Nephron progenitor cell (in vitro differentiated cells): Measurements from ENCODE around the gene PXMP2.
"Not testable (repeated sequence)": the region's sequence is repeated elsewhere in the genome, so short reads cannot be mapped to it uniquely, and the experiment has no call there.

Experiments used
- DNase-seq: peaks from one replicate; pipeline ENCODE4 v3.0.0; 2021
- H3K27ac Mint-ChIP-seq: 2 replicates; pipeline ENCODE4 v1.8.0; 2021; ENCODE audit warnings: mild to moderate bottlenecking, moderate library complexity, mixed read lengths
- H3K27me3 Mint-ChIP-seq: 2 replicates; pipeline ENCODE4 v1.8.0; 2021; ENCODE audit warnings: mild to moderate bottlenecking, low read depth, mixed read lengths; ENCODE audit not compliant: poor library complexity
- H3K36me3 Mint-ChIP-seq: 2 replicates; pipeline ENCODE4 v1.8.0; 2021; ENCODE audit warnings: low read depth, mixed read lengths
- H3K4me1 Mint-ChIP-seq: 2 replicates; pipeline ENCODE4 v1.8.0; 2021; ENCODE audit warnings: mixed read lengths
- H3K4me3 Mint-ChIP-seq: 2 replicates; pipeline ENCODE4 v1.8.0; 2021; ENCODE audit warnings: mild to moderate bottlenecking, moderate library complexity, mixed read lengths
- H3K9me3 Mint-ChIP-seq: 2 replicates; pipeline ENCODE4 v1.8.0; 2021; ENCODE audit warnings: mild to moderate bottlenecking, moderate library complexity, mixed read lengths
- TF ChIP-seq, protein P1 (sequence below): fragments of 200-600 bp; sonication (generic); IDR thresholded peaks from 2 replicates; pipeline ENCODE4 v1.5.0; 2021; ENCODE audit warnings: antibody characterized with exemption

Gene PXMP2

DNA sequence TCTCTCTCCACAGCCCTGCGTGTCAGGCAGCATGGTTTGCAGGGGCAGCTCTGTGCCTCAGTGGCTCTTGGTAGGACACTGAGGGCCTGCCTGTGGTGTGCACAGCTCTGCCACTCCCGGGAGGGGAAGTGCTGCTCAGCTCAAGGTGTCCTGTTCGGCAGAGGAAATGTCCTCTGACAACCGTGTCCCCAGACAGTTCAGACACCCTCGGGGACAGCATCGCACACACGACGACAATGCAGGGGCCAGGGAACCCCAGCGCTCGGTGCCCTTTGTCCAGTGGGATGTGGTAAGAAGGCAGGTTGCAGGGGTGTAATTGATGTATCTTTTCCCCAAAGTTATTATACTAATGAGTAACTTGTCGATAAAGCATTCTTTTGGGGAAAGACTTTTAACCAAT is 60.0 kb downstream of the PXMP2 start:
- no peak for DNase-seq
- Mint-ChIP-seq H3K4me1 (no peaks in the 10 kb centered on the region), H3K36me3 (peaks cover 77% of the 10 kb centered on the region), H3K27me3 (peaks cover 2% of the 10 kb centered on the region), H3K27ac (no peak overlapping the region), H3K9me3 (no peaks in the 10 kb centered on the region), H3K4me3 (no peak overlapping the region)
- TF ChIP-seq, protein P1, sequence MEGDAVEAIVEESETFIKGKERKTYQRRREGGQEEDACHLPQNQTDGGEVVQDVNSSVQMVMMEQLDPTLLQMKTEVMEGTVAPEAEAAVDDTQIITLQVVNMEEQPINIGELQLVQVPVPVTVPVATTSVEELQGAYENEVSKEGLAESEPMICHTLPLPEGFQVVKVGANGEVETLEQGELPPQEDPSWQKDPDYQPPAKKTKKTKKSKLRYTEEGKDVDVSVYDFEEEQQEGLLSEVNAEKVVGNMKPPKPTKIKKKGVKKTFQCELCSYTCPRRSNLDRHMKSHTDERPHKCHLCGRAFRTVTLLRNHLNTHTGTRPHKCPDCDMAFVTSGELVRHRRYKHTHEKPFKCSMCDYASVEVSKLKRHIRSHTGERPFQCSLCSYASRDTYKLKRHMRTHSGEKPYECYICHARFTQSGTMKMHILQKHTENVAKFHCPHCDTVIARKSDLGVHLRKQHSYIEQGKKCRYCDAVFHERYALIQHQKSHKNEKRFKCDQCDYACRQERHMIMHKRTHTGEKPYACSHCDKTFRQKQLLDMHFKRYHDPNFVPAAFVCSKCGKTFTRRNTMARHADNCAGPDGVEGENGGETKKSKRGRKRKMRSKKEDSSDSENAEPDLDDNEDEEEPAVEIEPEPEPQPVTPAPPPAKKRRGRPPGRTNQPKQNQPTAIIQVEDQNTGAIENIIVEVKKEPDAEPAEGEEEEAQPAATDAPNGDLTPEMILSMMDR, result no peak

DNA sequence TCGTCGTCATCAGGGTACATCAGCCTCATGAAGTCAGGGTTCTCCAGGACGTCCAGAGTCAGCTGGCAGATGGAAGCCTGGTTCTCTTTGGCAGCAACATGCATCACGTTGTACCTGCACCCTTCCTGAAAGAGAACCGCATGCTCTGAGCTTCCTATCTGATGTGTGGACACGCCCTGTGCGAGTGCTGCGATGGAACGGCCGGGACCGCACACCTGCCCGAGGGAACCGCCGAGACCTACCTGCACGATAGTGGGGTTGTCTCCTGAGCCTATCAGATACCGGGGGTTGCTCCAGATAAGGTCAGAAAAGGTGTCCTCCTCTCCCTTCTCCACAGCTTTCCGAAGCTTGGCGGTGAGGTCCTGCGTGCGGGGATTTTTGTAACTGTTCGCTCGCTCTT is 60.5 kb downstream of the PXMP2 start:
- no peak for DNase-seq
- no peaks in the 10 kb centered on the region for H3K4me1 Mint-ChIP-seq
- peaks cover 2% of the 10 kb centered on the region for H3K27me3 Mint-ChIP-seq
- H3K9me3 Mint-ChIP-seq, result no peaks in the 10 kb centered on the region
- no peak overlapping the region for H3K27ac Mint-ChIP-seq
- peaks cover 77% of the 10 kb centered on the region for H3K36me3 Mint-ChIP-seq
- no peak overlapping the region for H3K4me3 Mint-ChIP-seq
- TF ChIP-seq, protein P1, result no peak

DNA sequence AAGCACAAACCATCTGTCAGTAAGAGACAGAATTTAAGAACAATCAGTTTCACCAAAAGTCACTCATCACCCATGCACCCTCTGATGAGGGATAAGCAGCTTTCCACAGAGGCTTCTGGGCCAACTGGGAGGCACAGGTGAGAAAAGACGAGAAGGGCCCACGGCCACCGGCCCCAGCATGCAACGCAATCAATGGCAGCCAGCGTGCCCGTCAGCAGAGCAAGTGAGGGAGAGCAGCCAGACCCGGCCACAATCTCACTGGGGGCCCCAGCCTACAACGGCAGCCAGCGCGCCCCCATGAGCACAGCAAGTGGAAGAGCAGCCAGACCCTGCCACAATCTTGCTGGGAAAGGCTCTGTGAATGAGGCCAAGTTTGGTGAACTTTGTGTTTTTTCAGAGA is 60.9 kb downstream of the PXMP2 start:
- Mint-ChIP-seq H3K27me3 (peaks cover 2% of the 10 kb centered on the region), H3K9me3 (no peaks in the 10 kb centered on the region), H3K4me3 (no peak overlapping the region), H3K27ac (no peak overlapping the region), H3K4me1 (no peaks in the 10 kb centered on the region), H3K36me3 (peaks cover 77% of the 10 kb centered on the region)
- TF ChIP-seq, protein P1, result no peak
- no peak for DNase-seq

DNA sequence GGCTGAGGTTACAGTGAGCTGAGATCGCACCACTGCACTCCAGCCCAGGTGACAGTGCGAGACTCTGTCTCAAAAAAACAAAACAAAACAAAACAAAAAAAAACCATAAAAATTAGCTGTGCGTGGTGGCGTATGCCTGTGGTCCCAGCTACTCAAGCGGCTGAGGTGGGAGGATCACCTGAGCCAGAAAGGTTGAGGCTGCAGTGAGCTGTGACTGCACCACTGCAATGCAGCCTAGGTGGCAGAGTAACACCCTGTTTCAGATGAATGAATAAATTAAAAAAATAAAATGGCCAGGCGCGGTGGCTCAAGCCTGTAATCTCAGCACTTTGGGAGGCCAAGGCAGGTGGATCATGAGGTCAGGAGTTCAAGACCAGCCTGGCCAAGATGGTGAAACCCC is 66.3 kb downstream of the PXMP2 start:
- peaks cover 60% of the 10 kb centered on the region for H3K36me3 Mint-ChIP-seq
- H3K27ac Mint-ChIP-seq, H3K9me3 Mint-ChIP-seq, H3K4me1 Mint-ChIP-seq, DNase-seq, H3K27me3 Mint-ChIP-seq, H3K4me3 Mint-ChIP-seq: not testable (repeated sequence)

DNA sequence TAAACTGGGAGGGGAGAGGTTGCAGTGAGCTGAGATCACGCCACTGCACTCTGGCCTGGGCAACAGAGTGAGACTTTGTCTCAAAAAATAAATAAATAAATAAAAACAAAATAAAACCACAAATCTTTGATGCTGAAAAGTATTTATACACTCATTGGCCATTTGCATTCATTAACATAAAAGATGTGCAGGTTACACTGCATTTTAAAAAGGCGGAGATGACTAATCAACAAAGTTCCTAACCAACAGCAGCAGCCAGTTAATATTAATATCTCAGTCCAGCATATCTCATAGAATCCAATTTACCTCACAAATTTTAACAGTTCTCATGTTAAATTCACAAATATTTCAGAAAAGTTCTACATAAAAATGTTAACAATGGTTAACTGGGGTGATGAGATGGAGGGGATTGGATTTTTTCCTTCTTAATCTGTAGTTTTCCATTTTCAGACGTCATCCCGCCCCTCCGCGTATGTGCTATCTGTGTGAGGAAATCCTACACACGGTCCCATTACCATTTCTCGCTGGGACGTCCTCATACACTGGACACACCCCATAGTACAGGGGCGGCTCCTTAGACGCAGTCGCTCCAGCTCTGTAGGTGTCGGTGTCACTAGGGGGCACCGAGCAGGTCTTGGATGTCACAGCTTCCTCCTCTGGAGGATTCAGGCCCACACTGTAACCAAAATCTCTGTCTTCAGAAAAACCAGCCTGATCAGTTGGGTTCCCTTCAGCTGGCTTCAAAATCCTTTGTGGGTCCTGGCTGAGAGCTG is 67.0 kb downstream of the PXMP2 start:
- no peak for DNase-seq
- Mint-ChIP-seq H3K27me3 (no peaks in the 10 kb centered on the region), H3K4me1 (no peaks in the 10 kb centered on the region), H3K36me3 (peaks cover 63% of the 10 kb centered on the region), H3K9me3 (no peaks in the 10 kb centered on the region), H3K4me3 (no peak overlapping the region), H3K27ac (peak overlapping the region; percentile 68)
- TF ChIP-seq, protein P1, result no peak
